Lower lobe of right lung (tissue), 2 donors: ENCODE results near the gene METTL21C. TPM values are rescaled to one million over a fixed set of nuclear protein-coding genes. Genes with fewer than 3 reads are reported as not detected.

Experiments
- ATAC-seq, 2 donors: fragments of 200-7000 bp; cut with Tn5 transposase; one replicate each; pipeline ENCODE4 v1.9.1; 2020 to 2022; ENCODE audit warnings: mild to moderate bottlenecking in 2 of 2, moderate library complexity in 2 of 2
- DNase-seq: peaks from one replicate; pipeline ENCODE4 v3.0.0-alpha.2; 2020
- H3K27ac ChIP-seq: fragments of 200-600 bp; one replicate; pipeline ENCODE4 v1.8.0; 2022
- H3K27me3 ChIP-seq: fragments of 200-600 bp; one replicate; pipeline ENCODE4 v1.8.0; 2022; ENCODE audit warnings: low read depth
- H3K36me3 ChIP-seq: fragments of 200-600 bp; one replicate; pipeline ENCODE4 v1.8.0; 2022; ENCODE audit warnings: mild to moderate bottlenecking
- H3K4me1 ChIP-seq: fragments of 200-600 bp; one replicate; pipeline ENCODE4 v1.8.0; 2022
- H3K4me3 ChIP-seq: fragments of 200-600 bp; one replicate; pipeline ENCODE4 v1.8.0; 2022; ENCODE audit warnings: mild to moderate bottlenecking
- H3K9me3 ChIP-seq: fragments of 200-600 bp; one replicate; pipeline ENCODE4 v1.8.0; 2022
- intact Hi-C: fragments of 100-400 bp; cut with DNase I; formaldehyde crosslinking; loops from one replicate; pipeline ENCODE4 v1.11.0; 2022
- long read RNA-seq: library from polyadenylated mRNA; unstranded; transcript quantifications from one replicate; pipeline ENCODE4 v2.0.0, GENCODE V29; 2021
- total RNA-seq: library from RNA; stranded (reverse); fragmentation: NEBNext Ultra II Directional; extraction: Animal tissue kit (Norgen Biotek cat#: 25700); gene quantifications from one replicate; pipeline ENCODE4 v1.2.1, GENCODE V29; 2021
- TF ChIP-seq, protein P1 (sequence below): fragments of 200-600 bp; IDR thresholded peaks from one replicate; pipeline ENCODE4 v1.8.0; 2022; ENCODE audit warnings: antibody characterized with exemption, mild to moderate bottlenecking
- donor health status: DM: no; HTN: yes; CAD: no; lungs with severe emphysema.

The METTL21C gene
- total RNA-seq = not detected
- long read RNA-seq = 0 reads

DNA sequence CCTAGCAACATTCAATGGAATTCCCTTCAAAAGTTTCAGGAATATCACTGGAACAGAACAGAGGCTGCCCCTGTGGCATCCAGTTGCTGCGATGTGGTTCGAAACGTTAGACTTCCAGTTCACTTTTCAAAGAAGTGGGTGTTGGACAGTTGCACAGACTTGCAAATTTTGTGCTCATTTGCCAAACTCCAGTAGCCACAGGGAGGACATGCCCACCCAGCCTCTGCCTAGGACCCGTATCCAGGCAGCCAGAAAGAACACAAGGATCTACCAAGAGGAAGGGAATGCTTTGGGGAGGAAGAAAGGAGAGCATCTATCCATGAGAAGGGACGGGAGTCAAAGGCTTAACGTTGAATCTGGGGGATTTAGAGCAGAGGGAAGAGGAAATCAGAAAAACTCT lies at the start of gene METTL21C:
METTL21C (minus strand) TSS at position 108 of the 400 bp plus-strand sequence. CDS start 546 bp downstream, outside the sequence.
- DNase-seq (no peak), ATAC-seq (no peak)
- Histone ChIP-seq H3K27me3 (peaks cover 10% of the 10 kb centered on the region), H3K4me3 (no peak within 1 kb of the TSS), H3K27ac (no peak within 1 kb of the TSS), H3K36me3 (no peaks in the 10 kb centered on the region), H3K9me3 (no peaks in the 10 kb centered on the region), H3K4me1 (no peaks in the 10 kb centered on the region)
- TF ChIP-seq, protein P1, sequence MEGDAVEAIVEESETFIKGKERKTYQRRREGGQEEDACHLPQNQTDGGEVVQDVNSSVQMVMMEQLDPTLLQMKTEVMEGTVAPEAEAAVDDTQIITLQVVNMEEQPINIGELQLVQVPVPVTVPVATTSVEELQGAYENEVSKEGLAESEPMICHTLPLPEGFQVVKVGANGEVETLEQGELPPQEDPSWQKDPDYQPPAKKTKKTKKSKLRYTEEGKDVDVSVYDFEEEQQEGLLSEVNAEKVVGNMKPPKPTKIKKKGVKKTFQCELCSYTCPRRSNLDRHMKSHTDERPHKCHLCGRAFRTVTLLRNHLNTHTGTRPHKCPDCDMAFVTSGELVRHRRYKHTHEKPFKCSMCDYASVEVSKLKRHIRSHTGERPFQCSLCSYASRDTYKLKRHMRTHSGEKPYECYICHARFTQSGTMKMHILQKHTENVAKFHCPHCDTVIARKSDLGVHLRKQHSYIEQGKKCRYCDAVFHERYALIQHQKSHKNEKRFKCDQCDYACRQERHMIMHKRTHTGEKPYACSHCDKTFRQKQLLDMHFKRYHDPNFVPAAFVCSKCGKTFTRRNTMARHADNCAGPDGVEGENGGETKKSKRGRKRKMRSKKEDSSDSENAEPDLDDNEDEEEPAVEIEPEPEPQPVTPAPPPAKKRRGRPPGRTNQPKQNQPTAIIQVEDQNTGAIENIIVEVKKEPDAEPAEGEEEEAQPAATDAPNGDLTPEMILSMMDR = no peak
- intact Hi-C loops = no loop called here

DNA sequence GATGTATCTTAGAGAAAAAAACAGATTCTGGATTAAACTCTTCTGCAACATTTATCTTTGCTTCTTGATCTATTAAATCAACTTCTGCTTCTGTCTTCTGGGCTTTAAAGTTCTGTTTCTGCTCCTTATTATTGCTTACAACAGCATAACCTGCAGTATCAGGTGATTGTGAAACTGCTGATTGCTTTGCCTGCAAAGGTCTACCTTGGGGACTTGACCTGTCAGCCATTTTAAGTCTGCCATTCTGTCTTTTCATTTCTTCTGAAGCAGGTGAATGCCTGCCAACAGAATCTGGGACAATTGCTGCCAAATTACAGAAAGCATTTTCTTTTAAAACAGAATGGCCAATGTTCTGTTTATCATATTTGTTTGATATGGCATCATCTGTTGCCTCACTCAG lies 47.7 kb upstream of the METTL21C start:
- TF ChIP-seq, protein P1 = no peak
- Histone ChIP-seq H3K27ac (no peak overlapping the region), H3K4me1 (no peaks in the 10 kb centered on the region), H3K36me3 (no peaks in the 10 kb centered on the region), H3K27me3 (no peaks in the 10 kb centered on the region), H3K9me3 (no peaks in the 10 kb centered on the region), H3K4me3 (no peak overlapping the region)
- intact Hi-C loops = no loop called here
- no peak for DNase-seq
- ATAC-seq = no peak

- no peaks in the 10 kb centered on the region for H3K9me3 ChIP-seq
- intact Hi-C loops = no loop called here
- H3K27ac ChIP-seq = no peak overlapping the region
- H3K4me1 ChIP-seq = no peaks in the 10 kb centered on the region
- H3K36me3 ChIP-seq = no peaks in the 10 kb centered on the region
- TF ChIP-seq, protein P1 = no peak
- H3K27me3 ChIP-seq = no peaks in the 10 kb centered on the region
- no peak for DNase-seq
- H3K4me3 ChIP-seq = no peak overlapping the region
- ATAC-seq = no peak
Observed at GRCh38 chr13:102742101-102742500, 47.3 kb upstream of the METTL21C start.

- intact Hi-C loops = no loop called here
- H3K27ac ChIP-seq = no peak overlapping the region
Observed at GRCh38 chr13:102729560-102730270, 34.9 kb upstream of the METTL21C start.

GRCh38 chr13:102726430-102726829 lies 31.6 kb upstream of the METTL21C start:
- Histone ChIP-seq H3K9me3 (no peaks in the 10 kb centered on the region), H3K4me3 (no peak overlapping the region), H3K27me3 (no peaks in the 10 kb centered on the region), H3K36me3 (no peaks in the 10 kb centered on the region), H3K4me1 (peaks cover 9% of the 10 kb centered on the region), H3K27ac (no peak overlapping the region)
- intact Hi-C loops = no loop called here
- TF ChIP-seq, protein P1 = no peak
- no peak for DNase-seq
- ATAC-seq = no peak

More at GRCh38 chr13:102729560-102730270, 34.9 kb upstream of the METTL21C start:
- peaks cover 9% of the 10 kb centered on the region for H3K4me1 ChIP-seq
- H3K36me3 ChIP-seq = no peaks in the 10 kb centered on the region
- H3K4me3 ChIP-seq = no peak overlapping the region
- H3K27me3 ChIP-seq = no peaks in the 10 kb centered on the region
- ATAC-seq (no peak), DNase-seq (no peak)
- H3K9me3 ChIP-seq = no peaks in the 10 kb centered on the region
- TF ChIP-seq, protein P1 = no peak
